ENCODE data around the gene DEDD.

DEDD gene

DNA sequence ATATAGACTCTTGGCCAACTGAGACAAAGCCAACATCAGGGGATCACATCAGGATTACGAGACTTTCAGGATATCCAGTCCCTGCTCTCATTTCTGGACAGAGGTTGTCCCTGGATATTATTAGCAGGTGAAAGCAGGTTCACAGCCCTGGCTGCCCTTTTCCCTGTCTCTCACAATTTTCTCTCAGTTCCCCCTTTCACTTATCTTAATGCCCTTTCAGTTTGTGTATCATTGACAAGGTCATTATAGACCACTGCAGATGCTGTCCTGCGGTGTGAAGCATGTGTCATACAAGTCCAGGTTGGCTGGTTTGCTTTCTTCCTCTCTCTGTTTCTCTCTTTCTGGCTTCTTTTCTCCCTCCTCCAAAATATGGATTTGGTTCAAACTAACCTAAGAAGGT lies 36.5 kb downstream of the DEDD start:
- no peak for DNase-seq (ENCODE audit: extremely low read depth in 1 of 2, low read depth in 1 of 2)

DNA sequence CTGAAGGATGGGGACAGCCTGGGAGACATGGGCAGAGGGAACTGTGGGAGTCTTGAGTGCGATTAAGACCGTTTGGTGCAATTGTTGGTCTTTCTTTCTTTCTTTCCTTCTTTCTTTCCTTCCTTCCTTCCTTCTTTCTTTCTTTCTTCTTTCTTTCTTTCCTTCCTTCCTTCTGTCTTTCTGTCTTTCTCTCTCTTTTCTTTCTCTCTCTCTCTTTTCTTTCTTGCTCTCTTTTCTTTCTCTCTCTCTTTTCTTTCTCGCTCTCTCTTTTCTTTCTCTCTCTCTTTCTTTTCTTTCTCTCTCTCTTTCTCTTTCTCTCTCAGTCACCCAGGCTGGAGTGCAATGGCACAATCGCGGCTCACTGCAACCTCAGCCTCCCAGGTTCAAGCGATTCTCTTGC lies 37.2 kb downstream of the DEDD start:
- DNase-seq (ENCODE audit: extremely low read depth in 1 of 2, low read depth in 1 of 2): no peak

DNA sequence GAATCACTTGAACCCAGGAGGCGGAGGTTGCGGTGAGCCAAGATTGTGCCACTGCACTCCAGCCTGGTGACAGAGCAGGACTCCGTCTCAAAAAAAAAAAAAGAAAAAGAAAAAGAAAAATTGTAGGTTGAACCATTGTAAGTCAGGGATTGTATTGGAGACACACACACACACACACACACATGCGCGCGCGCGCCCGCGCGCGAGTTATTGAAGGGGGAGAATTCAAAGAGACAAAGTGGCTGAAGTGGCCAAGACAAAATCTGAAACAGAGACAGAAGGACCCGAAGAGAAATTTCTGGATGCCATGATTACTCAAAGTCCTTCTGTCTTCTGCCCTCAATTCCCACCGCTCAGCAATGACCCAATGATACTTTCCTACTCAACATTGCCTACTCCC lies 38.0 kb downstream of the DEDD start:
- DNase-seq (ENCODE audit: extremely low read depth in 1 of 2, low read depth in 1 of 2): no peak

DNA sequence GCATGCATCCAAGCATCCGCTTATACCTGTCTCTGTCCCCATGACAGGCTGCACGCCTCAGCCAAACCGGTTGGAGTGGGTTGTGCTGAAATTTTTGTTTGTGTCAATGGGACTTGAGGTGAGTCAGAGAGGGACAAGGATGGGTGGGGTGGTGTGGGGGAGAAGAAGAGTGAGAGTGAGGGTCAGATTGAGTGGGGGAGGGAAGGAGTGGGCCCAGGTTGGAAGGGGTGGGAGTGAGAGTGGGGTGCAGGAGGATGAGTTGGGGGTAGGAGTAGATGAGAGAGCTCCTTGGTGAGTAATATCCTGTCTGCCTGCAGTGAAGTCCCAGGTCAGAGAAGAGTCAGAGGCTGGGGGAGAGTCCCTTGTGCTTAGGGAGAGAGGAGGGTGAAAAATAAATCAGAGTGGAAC lies 39.8 kb downstream of the DEDD start:
- peak in 1 of 2 donors; percentile 49 for DNase-seq (ENCODE audit: extremely low read depth in 1 of 2, low read depth in 1 of 2)

DNA sequence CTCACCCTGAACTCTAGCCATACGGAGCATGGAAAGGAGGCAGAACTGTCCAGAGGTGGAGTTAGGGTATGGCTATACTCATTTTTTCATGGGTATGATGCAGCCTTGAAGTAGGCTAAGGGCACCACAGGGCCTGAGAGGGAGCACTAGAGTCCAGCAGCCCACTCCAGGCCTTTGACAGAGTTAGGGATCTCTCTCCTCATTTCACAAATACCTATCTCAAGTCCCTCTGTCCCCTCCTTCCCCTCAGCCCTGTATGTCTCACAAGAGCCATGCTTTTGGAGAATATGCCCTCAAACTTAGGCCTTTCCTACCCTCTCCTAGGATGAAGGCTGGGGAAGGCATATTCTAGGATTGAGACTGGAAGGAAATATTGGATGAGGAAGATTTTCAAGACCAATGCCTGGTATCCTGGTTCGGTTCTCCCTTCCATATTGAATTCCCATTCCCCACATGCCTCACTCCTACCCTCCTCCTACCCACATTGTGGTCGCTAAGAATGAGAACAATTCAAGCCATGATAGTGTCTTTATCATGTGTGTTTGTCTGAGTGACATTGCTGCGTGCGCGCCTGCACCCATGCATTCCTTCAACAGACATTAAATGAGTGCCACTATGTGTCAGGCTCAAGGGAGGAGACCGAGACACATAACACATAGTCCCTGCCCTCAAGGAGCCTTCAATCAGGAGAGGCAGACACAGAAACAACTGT lies 40.5 kb downstream of the DEDD start:
- DNase-seq (ENCODE audit: extremely low read depth in 1 of 2, low read depth in 1 of 2): no peak

DNA sequence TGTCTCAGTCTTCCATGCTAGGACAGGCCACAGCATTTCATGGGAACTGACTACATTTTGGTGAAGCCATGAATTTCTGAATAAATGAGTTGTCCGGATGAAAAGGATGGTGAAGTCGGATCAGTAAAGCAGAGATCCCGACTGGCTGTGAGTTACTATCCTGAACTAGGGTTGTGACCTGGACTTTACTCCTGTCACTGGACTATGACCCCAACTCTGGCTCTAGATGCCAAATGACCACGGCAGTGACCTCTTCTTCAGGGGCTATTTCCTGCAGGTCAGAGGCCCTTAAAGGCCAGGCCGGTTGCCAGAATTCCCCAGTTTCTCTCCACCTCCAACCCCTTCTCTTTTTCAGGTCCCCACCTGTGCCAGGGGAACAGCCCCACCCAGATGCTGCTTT lies 41.4 kb downstream of the DEDD start:
- DNase-seq (ENCODE audit: extremely low read depth in 1 of 2, low read depth in 1 of 2): no peak

DNA sequence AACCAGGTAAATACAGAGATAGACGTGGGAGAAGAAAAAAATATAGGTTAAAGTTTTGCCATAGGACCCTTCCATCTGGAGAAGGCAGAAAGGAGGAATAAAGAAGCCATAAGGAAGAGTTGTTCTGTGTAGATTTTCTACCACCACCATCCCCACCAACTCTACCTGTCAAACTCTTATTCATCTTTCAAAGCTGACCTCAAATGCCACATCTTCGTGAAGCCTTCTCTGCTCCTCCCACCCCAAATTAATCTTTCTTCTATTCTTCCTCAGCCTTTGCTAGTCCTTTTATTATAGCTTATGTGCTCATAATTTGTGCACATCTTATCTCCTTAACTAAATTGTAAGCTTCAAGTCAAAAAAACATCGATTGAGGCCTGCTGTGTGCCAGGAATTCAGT lies 41.9 kb downstream of the DEDD start:
- no peak for DNase-seq (ENCODE audit: extremely low read depth in 1 of 2, low read depth in 1 of 2)

DNA sequence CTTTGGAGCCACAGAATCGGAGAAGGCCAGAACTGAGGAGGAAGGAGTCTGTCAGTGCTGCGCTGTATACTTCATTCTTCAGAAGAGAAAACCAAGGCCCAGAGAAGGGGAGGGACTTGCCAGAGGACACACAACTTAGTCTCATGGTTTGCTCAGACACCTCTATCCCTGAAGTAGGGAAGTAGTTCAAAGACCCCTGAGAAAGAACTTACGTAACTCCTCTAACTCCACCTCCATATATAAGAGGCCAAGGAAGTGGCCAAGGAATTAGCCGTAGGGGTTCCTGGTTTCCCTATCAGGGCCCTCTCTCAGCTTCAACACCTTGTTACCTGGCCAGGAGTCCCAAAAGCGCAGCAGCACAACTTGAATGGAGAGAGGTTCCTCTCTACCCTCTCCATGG lies 42.5 kb downstream of the DEDD start:
- no peak for DNase-seq (ENCODE audit: extremely low read depth in 1 of 2, low read depth in 1 of 2)

DNA sequence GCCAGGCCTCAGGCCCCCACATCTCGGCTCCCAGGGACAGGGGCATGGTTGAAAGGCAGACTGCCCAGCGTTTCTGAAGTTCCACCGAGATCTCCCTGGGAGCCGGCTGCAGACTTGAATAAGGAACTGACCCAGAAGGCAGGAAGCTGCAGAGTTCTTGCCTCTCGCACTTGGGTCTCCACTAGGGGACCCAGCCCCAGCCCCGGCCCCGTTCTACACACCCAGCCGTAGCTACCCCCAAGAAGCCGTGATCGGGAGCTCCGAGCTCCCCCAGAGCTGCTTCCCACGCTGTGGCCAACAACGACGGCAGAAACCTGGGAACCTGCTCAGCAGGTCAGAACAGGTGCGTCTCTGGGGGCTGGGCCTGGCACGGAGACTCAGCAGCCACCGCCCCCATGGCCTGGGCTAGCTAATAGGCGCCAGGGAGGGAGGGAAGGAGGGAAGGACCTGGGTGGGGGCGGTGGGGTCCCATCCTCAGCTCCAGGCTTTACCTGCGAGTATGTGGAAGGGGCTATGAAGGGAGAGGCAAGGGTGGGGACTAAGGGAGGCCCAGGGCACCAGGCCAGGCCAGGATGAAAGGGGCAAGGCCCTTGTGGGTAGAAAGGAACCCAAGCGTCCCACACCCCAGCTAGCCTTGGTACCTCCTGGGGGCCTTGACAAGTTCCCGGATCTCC lies 43.1 kb downstream of the DEDD start, which contains the start of gene NECTIN4:
TSS of gene NECTIN4 (minus strand) at position 308 of the 674 bp plus-strand sequence. CDS start at position 46, 262 bp downstream.
- DNase-seq (ENCODE audit: extremely low read depth in 1 of 2, low read depth in 1 of 2): no peak

DNA sequence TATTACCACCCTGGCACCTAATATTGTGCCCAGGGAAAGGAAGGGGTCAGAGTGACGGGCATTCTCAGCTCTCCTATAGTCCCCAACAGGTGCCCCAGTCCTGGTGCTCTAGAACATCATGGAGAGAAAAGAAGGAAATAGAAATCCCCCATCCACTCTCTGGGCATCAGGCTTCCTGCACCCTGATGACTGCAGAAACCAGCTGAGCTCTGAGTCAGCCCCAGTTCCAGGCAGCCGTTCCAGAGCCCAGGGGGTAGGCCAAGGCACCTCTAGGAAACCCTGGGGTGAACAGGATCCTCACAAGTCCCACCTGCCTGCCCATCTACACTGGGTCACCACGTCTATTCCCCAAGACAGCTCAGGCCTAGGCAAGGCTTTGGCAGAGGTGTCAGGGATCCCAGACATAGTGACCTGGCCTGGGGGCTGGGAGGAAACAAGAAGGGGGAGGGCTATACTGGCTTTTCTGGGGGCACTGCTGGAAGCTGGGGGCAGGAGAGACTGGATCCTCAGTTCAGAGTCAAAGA lies 43.8 kb downstream of the DEDD start:
- DNase-seq (ENCODE audit: extremely low read depth in 1 of 2, low read depth in 1 of 2): no peak

DNA sequence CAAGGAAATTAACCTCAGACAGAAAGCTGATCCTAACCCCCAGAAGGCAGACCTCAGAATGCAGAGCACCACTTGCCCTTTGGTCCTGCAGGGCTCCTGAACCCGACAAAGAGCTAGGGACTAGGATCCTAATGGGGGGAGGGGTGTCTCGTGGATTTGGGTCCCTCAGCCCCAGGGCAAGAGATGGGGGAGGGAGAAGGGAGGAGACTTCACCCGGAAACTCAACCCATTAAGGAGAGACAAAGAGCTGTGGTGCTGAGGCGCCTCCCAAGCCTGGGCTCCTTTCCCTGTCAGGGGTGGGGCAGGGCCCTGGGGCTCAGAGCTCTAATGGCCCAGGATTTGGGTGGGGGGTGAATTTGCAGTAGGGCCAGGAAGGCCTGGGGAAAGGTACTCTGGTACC lies 46.0 kb downstream of the DEDD start:
- DNase-seq (ENCODE audit: extremely low read depth in 1 of 2, low read depth in 1 of 2): no peak

DNA sequence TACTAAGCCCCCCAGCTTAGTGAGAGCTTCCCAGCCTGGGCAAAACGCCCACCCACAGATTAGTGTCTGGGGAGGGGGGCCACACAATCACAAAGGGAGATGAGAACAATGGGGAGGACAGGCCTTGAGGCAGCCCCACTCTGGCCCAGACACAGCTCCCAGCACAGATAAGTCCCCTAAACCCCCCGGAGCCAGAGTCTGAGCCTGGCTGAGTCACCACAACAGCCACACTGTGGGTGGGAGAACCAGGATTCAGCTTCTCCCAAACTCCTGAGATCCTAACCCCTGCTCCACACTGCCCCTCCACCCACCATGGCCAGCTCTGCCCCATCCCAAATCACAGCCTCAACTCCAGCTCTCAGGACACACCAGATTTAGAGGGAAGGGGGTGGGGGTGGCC lies 47.3 kb downstream of the DEDD start:
- DNase-seq (ENCODE audit: extremely low read depth in 1 of 2, low read depth in 1 of 2): no peak

DNA sequence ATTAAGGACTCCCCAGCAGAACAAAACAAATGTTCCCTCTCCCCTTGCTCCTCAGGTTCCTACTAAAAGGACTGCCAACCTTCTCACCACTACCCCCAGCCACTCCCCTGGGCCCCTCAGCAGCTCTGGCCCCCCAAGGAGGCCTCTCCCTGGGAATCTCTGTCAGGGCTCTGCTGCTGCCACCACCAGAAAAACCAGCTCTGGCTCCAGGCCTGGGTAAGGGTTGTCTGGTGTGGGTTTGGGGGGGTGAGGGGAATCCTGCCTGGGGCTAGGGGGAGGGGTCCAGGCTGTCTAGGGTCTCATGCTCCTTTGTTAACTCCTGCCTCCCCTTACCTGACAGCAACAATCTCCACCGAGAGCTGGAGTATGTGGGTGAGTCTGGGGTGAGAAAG lies 47.9 kb downstream of the DEDD start:
- no peak for DNase-seq (ENCODE audit: extremely low read depth in 1 of 2, low read depth in 1 of 2)

DNA sequence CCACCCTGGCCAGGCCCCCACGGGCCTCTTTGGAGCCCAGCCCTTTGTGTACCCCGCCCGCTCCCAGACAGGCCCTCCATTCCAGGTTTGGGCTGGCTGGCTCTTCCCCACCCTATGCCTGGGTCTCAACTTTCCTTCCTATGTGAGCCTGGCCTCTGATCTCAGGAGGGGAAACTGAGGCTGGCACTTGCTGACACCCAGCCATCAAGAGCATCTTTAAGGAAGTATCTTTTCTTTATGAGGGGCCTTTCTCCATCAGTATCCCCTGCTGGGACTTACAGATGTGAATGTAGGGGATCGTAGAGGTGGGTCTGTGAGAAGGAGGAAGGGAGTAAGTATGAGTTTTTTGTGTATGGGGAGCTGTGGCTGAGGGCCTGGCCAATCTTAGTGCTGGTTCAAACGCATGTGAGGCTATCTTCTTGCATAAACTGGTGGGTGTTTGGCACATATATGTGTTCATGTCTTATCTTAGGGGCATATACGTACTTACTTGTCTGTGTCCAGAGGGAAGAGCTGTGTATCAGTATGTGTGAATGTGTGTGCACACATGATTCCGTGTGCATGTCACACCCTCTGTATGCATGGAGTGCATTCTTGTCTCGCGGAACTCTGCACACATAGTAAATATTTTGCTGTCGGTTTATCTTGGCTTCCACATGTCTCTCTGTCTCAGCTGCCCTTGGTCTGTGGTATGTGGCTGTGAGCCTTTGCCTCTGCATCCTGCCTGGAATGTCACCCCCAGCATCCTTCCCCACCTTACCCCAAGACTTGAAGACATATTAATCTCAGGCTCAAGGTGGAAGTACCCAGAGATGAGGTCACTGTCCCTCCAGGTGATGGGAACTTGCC lies 48.5 kb downstream of the DEDD start:
- no peak for DNase-seq (ENCODE audit: extremely low read depth in 1 of 2, low read depth in 1 of 2)

DNA sequence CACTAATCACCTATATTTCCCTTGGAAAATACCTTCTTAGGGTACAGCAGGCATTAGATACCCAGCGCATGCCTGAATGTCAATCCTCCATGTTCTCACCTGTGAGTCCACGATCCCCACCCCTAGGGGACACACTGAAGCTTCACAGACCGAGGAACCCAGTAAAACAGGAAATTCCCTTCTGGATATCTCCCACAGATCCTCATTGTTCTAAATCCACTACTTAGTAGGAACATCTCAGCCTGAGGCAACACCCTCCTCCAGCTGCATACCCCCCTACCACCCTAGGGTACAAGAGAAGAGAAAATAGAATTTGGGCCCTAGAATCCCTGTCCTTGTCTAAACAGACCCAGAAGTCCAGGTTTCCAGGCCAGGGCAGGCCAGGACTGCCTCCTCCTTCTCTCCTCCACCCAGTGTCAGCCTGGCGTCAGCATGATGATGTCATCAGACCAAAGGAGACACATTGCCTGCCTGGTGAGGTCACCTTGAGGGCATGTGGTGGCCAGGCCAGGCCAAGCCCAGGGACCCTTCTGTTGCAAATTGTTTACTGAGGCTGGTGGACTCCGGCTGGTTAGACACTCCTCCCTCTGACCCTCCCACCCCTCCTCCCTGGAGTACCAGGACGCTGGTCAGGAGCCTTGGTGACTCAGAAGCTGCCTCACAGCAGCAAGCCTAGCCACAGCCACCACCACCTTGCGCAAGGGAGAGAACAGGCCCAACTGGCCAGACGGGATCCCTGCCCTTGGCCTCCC lies 49.3 kb downstream of the DEDD start:
- DNase-seq (ENCODE audit: extremely low read depth in 1 of 2, low read depth in 1 of 2): no peak

DNA sequence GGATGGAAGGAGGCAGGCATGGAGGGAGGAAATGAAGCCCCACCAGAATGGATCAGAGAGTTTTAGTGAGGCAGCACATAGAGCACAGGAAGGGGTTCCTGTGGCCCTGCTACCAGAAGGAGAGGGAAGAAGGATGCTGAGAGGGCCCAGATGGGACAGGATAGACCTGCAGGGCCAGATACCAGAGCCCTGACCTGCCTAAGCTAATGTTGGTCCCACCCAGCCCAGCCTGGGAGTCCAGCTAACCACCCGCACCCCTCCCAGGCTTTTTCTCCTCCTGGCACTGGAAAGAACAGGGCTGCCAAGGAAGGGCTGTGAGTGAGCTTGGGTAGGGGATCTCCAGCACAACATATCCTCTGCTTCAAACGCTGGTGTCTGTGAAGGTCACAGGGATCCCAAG lies 50.0 kb downstream of the DEDD start:
- no peak for DNase-seq (ENCODE audit: extremely low read depth in 1 of 2, low read depth in 1 of 2)

DNA sequence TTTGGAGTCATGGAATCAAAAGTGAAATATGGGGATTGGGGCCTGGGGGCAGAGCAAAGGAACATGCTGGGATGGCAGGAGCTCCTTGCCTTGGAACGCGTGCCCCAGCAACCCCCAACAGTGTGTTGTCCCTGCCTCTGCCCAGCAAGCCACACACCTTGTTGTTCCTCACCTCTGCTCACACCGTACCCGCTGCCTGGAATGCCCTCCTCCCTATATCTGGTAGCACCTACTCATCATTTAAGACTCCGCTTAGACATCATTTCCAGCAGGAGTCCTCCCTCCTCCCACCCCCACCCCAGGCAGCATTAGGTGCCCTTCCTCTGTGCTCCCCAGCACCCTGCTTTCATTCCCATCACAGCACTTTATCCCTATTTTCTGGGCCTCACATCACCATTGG lies 50.9 kb downstream of the DEDD start:
- no peak for DNase-seq (ENCODE audit: extremely low read depth in 1 of 2, low read depth in 1 of 2)

DNA sequence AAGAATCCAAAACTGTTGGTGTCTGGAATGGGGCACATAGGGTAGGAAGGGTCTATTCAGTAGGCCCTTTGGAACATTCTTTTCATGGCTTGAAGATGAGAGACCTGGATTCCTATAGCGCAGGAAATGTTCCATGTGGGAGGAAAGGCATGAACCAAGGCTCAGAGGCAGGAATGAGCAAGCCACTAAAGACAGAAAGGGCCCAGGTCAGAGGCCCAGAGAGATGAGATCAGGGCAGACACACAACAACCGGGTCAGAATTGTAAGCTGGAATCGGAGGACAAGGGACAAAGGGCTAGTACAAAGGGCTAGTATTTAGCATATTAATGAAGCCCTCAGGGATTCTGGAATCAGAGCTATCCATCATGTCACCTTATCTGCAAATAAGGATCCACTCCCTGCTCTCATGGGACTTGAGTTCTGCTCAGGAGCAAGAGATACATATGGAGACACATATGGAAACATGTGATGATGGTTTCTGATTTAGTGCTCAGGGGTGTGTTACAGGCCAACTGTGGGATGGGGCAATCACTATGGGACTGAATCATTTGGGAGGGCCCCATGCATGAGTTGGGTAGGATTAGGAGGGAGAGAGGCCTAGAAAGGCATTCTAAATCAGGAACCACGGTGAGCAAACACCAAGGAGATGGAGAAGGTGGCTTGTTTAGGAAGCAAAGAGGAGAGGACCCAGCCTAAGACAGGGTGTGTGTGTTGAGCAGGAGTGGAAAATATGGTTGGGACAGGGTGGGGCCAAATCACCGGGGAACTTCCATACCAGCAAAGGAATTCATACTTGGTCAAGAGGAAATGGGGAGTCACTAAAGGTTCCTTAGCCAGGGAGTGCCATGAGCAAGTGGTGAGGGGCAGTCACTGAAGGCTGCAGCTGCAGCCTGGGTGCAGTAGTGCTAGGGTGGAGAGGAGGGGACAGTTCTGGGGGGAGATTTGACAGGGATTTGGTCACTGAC lies 51.7 kb downstream of the DEDD start:
- DNase-seq (ENCODE audit: extremely low read depth in 1 of 2, low read depth in 1 of 2): no peak

DNA sequence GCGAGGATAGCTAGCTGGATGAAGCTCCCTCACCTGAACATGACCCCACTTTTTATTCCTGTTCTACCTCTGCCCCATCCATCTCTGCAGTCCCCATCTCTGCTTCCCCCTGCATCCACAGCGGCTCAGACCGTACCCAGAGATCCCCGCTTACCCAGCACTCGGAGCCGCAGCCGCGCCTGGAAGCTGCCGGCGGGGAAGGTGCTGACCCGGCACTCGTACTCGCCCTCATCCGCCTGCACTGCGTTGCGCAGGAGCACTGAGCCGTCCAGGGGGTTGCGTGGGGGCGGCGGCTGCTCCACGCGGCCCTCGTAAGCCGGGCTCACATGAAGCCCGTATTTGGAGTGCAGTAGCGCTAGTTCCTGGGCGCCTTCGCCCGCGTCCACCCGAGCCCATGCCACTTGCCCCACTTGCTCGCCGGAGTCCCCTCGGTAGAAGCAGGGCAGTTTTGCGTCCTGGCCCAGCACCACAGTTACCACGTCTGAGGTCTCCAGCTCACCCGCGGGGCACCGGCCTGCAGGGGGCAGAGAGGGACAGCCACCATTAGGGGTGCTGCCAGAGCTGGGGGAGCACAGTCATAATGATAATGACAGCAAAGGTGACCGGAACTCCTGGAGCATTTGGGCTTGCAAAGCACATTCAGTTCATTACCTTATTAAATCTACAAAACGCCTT lies 52.9 kb downstream of the DEDD start:
- no peak for DNase-seq (ENCODE audit: extremely low read depth in 1 of 2, low read depth in 1 of 2)
